WTC11 (cell line): Measurements from ENCODE around the gene B3GAT1. TPM values are rescaled to one million over a fixed set of nuclear protein-coding genes. Genes with fewer than 3 reads are reported as not detected.

Experiments used
- ATAC-seq: fragments of 200-7000 bp; cut with Tn5 transposase; 2 replicates; pipeline ENCODE4 v1.10.0; 2021; ENCODE audit warnings: mild to moderate bottlenecking, moderate library complexity
- CTCF ChIA-PET: fragments of 300-600 bp; sonication (Branson Sonifier 250); formaldehyde crosslinking; loops from one replicate; lab custom pipeline; 2021; ENCODE audit warnings: antibody characterized with exemption; lab: Charles Lee
- POLR2A ChIA-PET: fragments of 350-600 bp; sonication (Branson Sonifier 250); formaldehyde crosslinking; loops from one replicate; lab custom pipeline; 2021; ENCODE audit warnings: antibody characterized with exemption; lab: Charles Lee
- DNase-seq: peaks from one replicate; pipeline ENCODE4 v3.0.0; 2021; ENCODE audit warnings: low spot score
- H3K27ac Mint-ChIP-seq: 2 replicates; pipeline ENCODE4 v1.8.0; 2021; ENCODE audit warnings: mixed read lengths
- H3K27me3 Mint-ChIP-seq: 2 replicates; pipeline ENCODE4 v1.8.0; 2021; ENCODE audit warnings: low read depth, mild to moderate bottlenecking, moderate library complexity, mixed read lengths
- H3K36me3 Mint-ChIP-seq: 2 replicates; pipeline ENCODE4 v1.8.0; 2021; ENCODE audit warnings: mixed read lengths
- H3K4me1 Mint-ChIP-seq: 2 replicates; pipeline ENCODE4 v1.8.0; 2022; ENCODE audit warnings: mixed read lengths
- H3K4me3 Mint-ChIP-seq: 2 replicates; pipeline ENCODE4 v1.8.0; 2021; ENCODE audit warnings: mild to moderate bottlenecking, moderate library complexity, mixed read lengths
- H3K9me3 Mint-ChIP-seq: 2 replicates; pipeline ENCODE4 v1.8.0; 2021; ENCODE audit warnings: mixed read lengths
- CREB1 ChIP-seq: sonication (generic); formaldehyde crosslinking; IDR thresholded peaks from 2 replicates; pipeline ENCODE4 v1.8.0; 2023; ENCODE audit warnings: mild to moderate bottlenecking, missing genetic modification reagents
- ESRRA ChIP-seq: sonication (generic); formaldehyde crosslinking; IDR thresholded peaks from 2 replicates; pipeline ENCODE4 v1.8.1; 2022; ENCODE audit warnings: mild to moderate bottlenecking, missing genetic modification reagents, borderline replicate concordance
- FOXJ3 ChIP-seq: sonication (generic); formaldehyde crosslinking; IDR thresholded peaks from 2 replicates; pipeline ENCODE4 v1.9.0; 2021; ENCODE audit warnings: missing genetic modification reagents, mild to moderate bottlenecking, borderline replicate concordance
- FOXP1 ChIP-seq: sonication (generic); formaldehyde crosslinking; IDR thresholded peaks from 2 replicates; pipeline ENCODE4 v1.8.0; 2022; ENCODE audit warnings: missing genetic modification reagents, mild to moderate bottlenecking, moderate library complexity, borderline replicate concordance
- GABPB1 ChIP-seq: sonication (generic); formaldehyde crosslinking; IDR thresholded peaks from 2 replicates; pipeline ENCODE4 v1.8.1; 2023; ENCODE audit warnings: mild to moderate bottlenecking, missing genetic modification reagents
- GRHL2 ChIP-seq: fragments of 250-450 bp; sonication (Bioruptor Pico); IDR thresholded peaks from 2 replicates; pipeline ENCODE4 v1.8.0; 2022; ENCODE audit warnings: mild to moderate bottlenecking, moderate library complexity; ENCODE audit not compliant: insufficient replicate concordance, severe bottlenecking
- GTF2I ChIP-seq: fragments of 250-450 bp; sonication (Bioruptor Pico); conservative IDR thresholded peaks from 2 replicates; pipeline ENCODE4 v1.4.0; 2021; ENCODE audit warnings: mild to moderate bottlenecking
- MYBL2 ChIP-seq: sonication (generic); formaldehyde crosslinking; IDR thresholded peaks from 2 replicates; pipeline ENCODE4 v1.8.1; 2023; ENCODE audit warnings: mild to moderate bottlenecking, moderate library complexity, missing genetic modification reagents
- NFYB ChIP-seq: sonication (generic); formaldehyde crosslinking; conservative IDR thresholded peaks from 2 replicates; pipeline ENCODE4 v1.8.0; 2022; ENCODE audit warnings: low read depth, missing genetic modification reagents
- PRRX2 ChIP-seq: fragments of 250-450 bp; sonication (Bioruptor Pico); IDR thresholded peaks from 2 replicates; pipeline ENCODE4 v1.8.0; 2021; ENCODE audit warnings: mild to moderate bottlenecking
- SOX15 ChIP-seq: fragments of 250-450 bp; sonication (Bioruptor Pico); IDR thresholded peaks from 2 replicates; pipeline ENCODE4 v1.9.0; 2021; ENCODE audit warnings: mild to moderate bottlenecking
- ZNF396 ChIP-seq: fragments of 250-450 bp; sonication (Bioruptor Pico); IDR thresholded peaks from 2 replicates; pipeline ENCODE4 v1.8.0; 2021; ENCODE audit warnings: mild to moderate bottlenecking, moderate library complexity, borderline replicate concordance
- total RNA-seq: library from RNA; stranded (reverse); gene quantifications from 3 replicates; pipeline ENCODE4 v1.2.3, GENCODE V29; 2021
- TF ChIP-seq, protein P1 (sequence below): sonication (generic); formaldehyde crosslinking; IDR thresholded peaks from 2 replicates; pipeline ENCODE4 v1.8.0; 2022; ENCODE audit warnings: mild to moderate bottlenecking, missing genetic modification reagents
- TF ChIP-seq, protein P2 (sequence below): fragments of 200-600 bp; IDR thresholded peaks from 2 replicates; pipeline ENCODE4 v1.8.0; 2022; ENCODE audit warnings: antibody characterized with exemption
- TF ChIP-seq, protein P3 (sequence below): sonication (generic); formaldehyde crosslinking; IDR thresholded peaks from 2 replicates; pipeline ENCODE4 v1.8.0; 2023; ENCODE audit warnings: missing genetic modification reagents
- TF ChIP-seq, protein P4 (sequence below): sonication (generic); formaldehyde crosslinking; IDR thresholded peaks from 2 replicates; pipeline ENCODE4 v1.8.1; 2023; ENCODE audit warnings: mild to moderate bottlenecking, missing genetic modification reagents, borderline replicate concordance
- TF ChIP-seq, protein P5 (sequence below): fragments of 250-450 bp; sonication (Bioruptor Pico); IDR thresholded peaks from 2 replicates; pipeline ENCODE4 v2.1.2; 2022; ENCODE audit warnings: mild to moderate bottlenecking, moderate library complexity

Gene B3GAT1
- total RNA-seq, 1 experiment from 2014 or later = 30.0 TPM

DNA sequence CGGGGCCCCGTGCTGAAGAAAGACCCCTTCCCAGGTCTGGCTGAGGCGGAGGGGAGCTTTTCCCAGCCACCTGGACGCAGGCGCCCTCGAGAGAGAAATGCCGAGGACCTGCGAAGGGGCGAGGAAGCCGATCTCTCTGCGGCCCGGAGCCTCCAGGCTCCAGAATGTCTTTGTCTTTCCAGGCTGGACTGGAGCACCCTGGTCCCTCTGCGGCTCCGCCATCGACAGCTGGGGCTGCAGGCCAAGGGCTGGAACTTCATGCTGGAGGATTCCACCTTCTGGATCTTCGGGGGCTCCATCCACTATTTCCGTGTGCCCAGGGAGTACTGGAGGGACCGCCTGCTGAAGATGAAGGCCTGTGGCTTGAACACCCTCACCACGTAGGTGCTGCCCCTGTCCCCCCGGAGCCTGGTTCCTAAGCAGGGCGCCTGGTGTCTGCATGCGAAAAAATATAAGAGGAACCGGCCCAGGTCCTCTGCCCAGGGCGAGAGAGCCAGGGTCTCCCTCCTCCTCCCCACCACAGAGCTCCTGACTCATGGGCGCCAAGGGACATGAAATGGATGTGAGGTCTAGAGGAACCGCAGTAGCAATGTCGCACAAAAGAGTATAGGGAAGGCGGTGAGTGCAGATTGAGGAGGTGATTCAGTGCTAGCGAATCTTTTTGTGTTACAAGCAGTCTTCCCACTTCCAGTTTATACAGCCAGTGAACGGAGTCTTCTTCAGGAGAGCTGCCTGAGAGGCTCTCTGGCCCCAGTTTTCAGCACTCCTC, 69.3 kb downstream of the B3GAT1 start:
- POLR2A ChIA-PET = no interaction called here
- CTCF ChIA-PET = interaction anchor here (1.0 kb wide), 1 partner anchor 73 kb away, joined by 4 read pairs; no protein-coding TSS in a partner anchor
- H3K27ac Mint-ChIP-seq = no peak overlapping the region

DNA sequence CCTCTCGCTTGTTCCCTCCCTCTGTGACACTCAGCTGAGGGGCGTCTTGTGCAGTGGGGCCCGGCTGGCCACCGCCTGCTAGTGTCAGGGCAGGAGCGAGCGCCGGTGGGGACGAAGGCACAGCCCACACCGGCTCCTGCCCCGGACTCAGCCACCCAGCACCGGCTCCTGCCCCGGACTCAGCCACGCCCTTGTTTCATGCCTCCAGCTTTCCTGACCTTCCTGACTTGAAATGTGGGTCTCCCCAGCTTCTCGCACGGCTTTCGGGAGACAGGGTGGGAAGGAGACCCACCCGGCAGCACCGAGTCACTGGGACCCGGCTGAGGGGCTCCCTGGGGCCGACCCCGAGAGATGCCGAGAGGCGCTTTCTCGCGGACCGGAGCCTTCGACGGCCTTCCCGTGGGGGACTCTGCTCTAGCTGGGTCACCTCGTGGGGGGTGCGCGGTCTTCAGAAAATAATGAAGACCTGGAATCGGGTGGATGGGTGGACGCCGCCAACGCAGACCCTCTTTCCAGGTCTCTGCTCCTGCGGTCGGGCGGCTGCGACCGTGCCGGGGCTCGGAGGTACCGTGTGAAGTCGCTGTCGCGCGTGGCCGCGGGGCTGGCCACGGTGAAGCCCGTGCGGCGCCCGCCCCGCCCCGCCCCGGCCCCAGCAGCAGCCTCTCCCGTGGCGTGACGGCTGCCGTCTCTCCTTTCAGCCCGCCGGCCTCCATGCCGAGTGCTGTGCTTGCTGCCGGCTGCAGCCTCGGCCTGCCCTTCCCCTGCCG, 70.1 kb downstream of the B3GAT1 start:
- no peak for DNase-seq
- ChIA-PET POLR2A (no interaction called here), CTCF (interaction anchor here (1.0 kb wide), 1 partner anchor 72 kb away, joined by 4 read pairs; no protein-coding TSS in a partner anchor)
- no peak for ATAC-seq
- no peak overlapping the region for H3K4me3 Mint-ChIP-seq
- H3K27me3 Mint-ChIP-seq = no peaks in the 10 kb centered on the region; the same call in 1 of the 2 replicates
- H3K27ac Mint-ChIP-seq = no peak overlapping the region
- no peaks in the 10 kb centered on the region for H3K36me3 Mint-ChIP-seq
- no peaks in the 10 kb centered on the region for H3K9me3 Mint-ChIP-seq
- H3K4me1 Mint-ChIP-seq = no peaks in the 10 kb centered on the region; the same call in 1 of the 2 replicates
- TF ChIP-seq, protein P1, sequence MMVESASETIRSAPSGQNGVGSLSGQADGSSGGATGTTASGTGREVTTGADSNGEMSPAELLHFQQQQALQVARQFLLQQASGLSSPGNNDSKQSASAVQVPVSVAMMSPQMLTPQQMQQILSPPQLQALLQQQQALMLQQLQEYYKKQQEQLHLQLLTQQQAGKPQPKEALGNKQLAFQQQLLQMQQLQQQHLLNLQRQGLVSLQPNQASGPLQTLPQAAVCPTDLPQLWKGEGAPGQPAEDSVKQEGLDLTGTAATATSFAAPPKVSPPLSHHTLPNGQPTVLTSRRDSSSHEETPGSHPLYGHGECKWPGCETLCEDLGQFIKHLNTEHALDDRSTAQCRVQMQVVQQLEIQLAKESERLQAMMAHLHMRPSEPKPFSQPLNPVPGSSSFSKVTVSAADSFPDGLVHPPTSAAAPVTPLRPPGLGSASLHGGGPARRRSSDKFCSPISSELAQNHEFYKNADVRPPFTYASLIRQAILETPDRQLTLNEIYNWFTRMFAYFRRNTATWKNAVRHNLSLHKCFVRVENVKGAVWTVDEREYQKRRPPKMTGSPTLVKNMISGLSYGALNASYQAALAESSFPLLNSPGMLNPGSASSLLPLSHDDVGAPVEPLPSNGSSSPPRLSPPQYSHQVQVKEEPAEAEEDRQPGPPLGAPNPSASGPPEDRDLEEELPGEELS (CRISPR knock-in tag) = no peak
- TF ChIP-seq, protein P2, sequence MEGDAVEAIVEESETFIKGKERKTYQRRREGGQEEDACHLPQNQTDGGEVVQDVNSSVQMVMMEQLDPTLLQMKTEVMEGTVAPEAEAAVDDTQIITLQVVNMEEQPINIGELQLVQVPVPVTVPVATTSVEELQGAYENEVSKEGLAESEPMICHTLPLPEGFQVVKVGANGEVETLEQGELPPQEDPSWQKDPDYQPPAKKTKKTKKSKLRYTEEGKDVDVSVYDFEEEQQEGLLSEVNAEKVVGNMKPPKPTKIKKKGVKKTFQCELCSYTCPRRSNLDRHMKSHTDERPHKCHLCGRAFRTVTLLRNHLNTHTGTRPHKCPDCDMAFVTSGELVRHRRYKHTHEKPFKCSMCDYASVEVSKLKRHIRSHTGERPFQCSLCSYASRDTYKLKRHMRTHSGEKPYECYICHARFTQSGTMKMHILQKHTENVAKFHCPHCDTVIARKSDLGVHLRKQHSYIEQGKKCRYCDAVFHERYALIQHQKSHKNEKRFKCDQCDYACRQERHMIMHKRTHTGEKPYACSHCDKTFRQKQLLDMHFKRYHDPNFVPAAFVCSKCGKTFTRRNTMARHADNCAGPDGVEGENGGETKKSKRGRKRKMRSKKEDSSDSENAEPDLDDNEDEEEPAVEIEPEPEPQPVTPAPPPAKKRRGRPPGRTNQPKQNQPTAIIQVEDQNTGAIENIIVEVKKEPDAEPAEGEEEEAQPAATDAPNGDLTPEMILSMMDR = no peak
- TF ChIP-seq GABPB1 (CRISPR knock-in tag) = no peak
- no peak for TF ChIP-seq GRHL2 (CRISPR knock-in tag)
- no peak for TF ChIP-seq PRRX2 (CRISPR knock-in tag)
- TF ChIP-seq GTF2I = no peak
- no peak for TF ChIP-seq CREB1 (CRISPR knock-in tag)
- TF ChIP-seq, protein P3, sequence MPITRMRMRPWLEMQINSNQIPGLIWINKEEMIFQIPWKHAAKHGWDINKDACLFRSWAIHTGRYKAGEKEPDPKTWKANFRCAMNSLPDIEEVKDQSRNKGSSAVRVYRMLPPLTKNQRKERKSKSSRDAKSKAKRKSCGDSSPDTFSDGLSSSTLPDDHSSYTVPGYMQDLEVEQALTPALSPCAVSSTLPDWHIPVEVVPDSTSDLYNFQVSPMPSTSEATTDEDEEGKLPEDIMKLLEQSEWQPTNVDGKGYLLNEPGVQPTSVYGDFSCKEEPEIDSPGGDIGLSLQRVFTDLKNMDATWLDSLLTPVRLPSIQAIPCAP = no peak
- no peak for TF ChIP-seq ZNF396 (CRISPR knock-in tag)
- no peak for TF ChIP-seq ESRRA (CRISPR knock-in tag)
- no peak for TF ChIP-seq SOX15 (CRISPR knock-in tag)
- no peak for TF ChIP-seq MYBL2 (CRISPR knock-in tag)
- no peak for TF ChIP-seq NFYB (CRISPR knock-in tag)
- TF ChIP-seq FOXJ3 (CRISPR knock-in tag) = no peak

More for the DNA sequence above, 69.3 kb downstream of the B3GAT1 start:
- no peak for ATAC-seq
- no peaks in the 10 kb centered on the region; the same call in 1 of the 2 replicates for H3K27me3 Mint-ChIP-seq
- TF ChIP-seq, protein P4, sequence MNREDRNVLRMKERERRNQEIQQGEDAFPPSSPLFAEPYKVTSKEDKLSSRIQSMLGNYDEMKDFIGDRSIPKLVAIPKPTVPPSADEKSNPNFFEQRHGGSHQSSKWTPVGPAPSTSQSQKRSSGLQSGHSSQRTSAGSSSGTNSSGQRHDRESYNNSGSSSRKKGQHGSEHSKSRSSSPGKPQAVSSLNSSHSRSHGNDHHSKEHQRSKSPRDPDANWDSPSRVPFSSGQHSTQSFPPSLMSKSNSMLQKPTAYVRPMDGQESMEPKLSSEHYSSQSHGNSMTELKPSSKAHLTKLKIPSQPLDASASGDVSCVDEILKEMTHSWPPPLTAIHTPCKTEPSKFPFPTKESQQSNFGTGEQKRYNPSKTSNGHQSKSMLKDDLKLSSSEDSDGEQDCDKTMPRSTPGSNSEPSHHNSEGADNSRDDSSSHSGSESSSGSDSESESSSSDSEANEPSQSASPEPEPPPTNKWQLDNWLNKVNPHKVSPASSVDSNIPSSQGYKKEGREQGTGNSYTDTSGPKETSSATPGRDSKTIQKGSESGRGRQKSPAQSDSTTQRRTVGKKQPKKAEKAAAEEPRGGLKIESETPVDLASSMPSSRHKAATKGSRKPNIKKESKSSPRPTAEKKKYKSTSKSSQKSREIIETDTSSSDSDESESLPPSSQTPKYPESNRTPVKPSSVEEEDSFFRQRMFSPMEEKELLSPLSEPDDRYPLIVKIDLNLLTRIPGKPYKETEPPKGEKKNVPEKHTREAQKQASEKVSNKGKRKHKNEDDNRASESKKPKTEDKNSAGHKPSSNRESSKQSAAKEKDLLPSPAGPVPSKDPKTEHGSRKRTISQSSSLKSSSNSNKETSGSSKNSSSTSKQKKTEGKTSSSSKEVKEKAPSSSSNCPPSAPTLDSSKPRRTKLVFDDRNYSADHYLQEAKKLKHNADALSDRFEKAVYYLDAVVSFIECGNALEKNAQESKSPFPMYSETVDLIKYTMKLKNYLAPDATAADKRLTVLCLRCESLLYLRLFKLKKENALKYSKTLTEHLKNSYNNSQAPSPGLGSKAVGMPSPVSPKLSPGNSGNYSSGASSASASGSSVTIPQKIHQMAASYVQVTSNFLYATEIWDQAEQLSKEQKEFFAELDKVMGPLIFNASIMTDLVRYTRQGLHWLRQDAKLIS (CRISPR knock-in tag) = no peak
- TF ChIP-seq, protein P5, sequence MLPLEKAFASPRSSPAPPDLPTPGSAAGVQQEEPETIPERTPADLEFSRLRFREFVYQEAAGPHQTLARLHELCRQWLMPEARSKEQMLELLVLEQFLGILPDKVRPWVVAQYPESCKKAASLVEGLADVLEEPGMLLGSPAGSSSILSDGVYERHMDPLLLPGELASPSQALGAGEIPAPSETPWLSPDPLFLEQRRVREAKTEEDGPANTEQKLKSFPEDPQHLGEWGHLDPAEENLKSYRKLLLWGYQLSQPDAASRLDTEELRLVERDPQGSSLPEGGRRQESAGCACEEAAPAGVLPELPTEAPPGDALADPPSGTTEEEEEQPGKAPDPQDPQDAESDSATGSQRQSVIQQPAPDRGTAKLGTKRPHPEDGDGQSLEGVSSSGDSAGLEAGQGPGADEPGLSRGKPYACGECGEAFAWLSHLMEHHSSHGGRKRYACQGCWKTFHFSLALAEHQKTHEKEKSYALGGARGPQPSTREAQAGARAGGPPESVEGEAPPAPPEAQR (CRISPR knock-in tag) = no peak
- TF ChIP-seq FOXP1 (CRISPR knock-in tag) = no peak
- TF ChIP-seq, protein P2 = no peak
- no peaks in the 10 kb centered on the region for H3K9me3 Mint-ChIP-seq
- H3K4me3 Mint-ChIP-seq = no peak overlapping the region
- H3K4me1 Mint-ChIP-seq = no peaks in the 10 kb centered on the region; the same call in 1 of the 2 replicates
- H3K36me3 Mint-ChIP-seq = no peaks in the 10 kb centered on the region
- no peak for DNase-seq
